Neural progenitor cell (in vitro differentiated cells): ENCODE data around the gene MAPK8. TPM values are rescaled to one million over a fixed set of nuclear protein-coding genes. Genes with fewer than 3 reads are reported as not detected.

Experiments used
- DNase-seq: peaks from one replicate; pipeline ENCODE4 v3.0.0-alpha.2; 2016; ENCODE audit warnings: low spot score
- H2AFZ ChIP-seq: fragments of 200-600 bp; sonication (generic); replicated peaks from 2 replicates; pipeline ENCODE4 v1.6.1; 2016; ENCODE audit warnings: antibody characterized with exemption
- H3F3A ChIP-seq: fragments of 200-600 bp; sonication (generic); 2 replicates; pipeline ENCODE4 v1.6.1; 2016; ENCODE audit warnings: antibody characterized with exemption, low read depth
- H3K27ac ChIP-seq: fragments of 200-600 bp; sonication (generic); 2 replicates; pipeline ENCODE4 v1.5.1; 2016; ENCODE audit warnings: mild to moderate bottlenecking
- H3K27me3 ChIP-seq: fragments of 200-600 bp; sonication (generic); 2 replicates; pipeline ENCODE4 v1.6.1; 2016; ENCODE audit warnings: mild to moderate bottlenecking, moderate library complexity
- H3K36me3 ChIP-seq: fragments of 200-600 bp; sonication (generic); 2 replicates; pipeline ENCODE4 v1.5.1; 2016
- H3K4me1 ChIP-seq: fragments of 200-600 bp; sonication (generic); 2 replicates; pipeline ENCODE4 v1.6.1; 2016; ENCODE audit warnings: mixed run types
- H3K4me2 ChIP-seq: fragments of 200-600 bp; sonication (generic); 2 replicates; pipeline ENCODE4 v1.6.1; 2016
- H3K4me3 ChIP-seq: fragments of 200-600 bp; sonication (generic); 2 replicates; pipeline ENCODE4 v1.5.1; 2016
- H3K79me2 ChIP-seq: fragments of 200-600 bp; sonication (generic); 2 replicates; pipeline ENCODE4 v1.6.1; 2016; ENCODE audit warnings: low read depth
- H3K9ac ChIP-seq: fragments of 200-600 bp; sonication (generic); 2 replicates; pipeline ENCODE4 v1.6.1; 2016
- H3K9me3 ChIP-seq: fragments of 200-600 bp; sonication (generic); 2 replicates; pipeline ENCODE4 v1.5.1; 2016; ENCODE audit warnings: low read depth
- H4K20me1 ChIP-seq: fragments of 200-600 bp; sonication (generic); 2 replicates; pipeline ENCODE4 v1.6.1; 2016; ENCODE audit warnings: low read depth
- H3K27ac Mint-ChIP-seq: 3 replicates; pipeline ENCODE4 v1.8.0; 2021; ENCODE audit warnings: mixed read lengths
- H3K27me3 Mint-ChIP-seq: 2 replicates; pipeline ENCODE4 v1.8.0; 2022; ENCODE audit warnings: low read depth, mild to moderate bottlenecking, inconsistent platforms, moderate library complexity, mixed read lengths; ENCODE audit not compliant: insufficient read depth
- H3K36me3 Mint-ChIP-seq: 3 replicates; pipeline ENCODE4 v1.8.0; 2021; ENCODE audit warnings: mixed read lengths
- H3K4me1 Mint-ChIP-seq: 3 replicates; pipeline ENCODE4 v1.8.0; 2021; ENCODE audit warnings: mixed read lengths
- H3K4me3 Mint-ChIP-seq: 3 replicates; pipeline ENCODE4 v1.8.0; 2021; ENCODE audit warnings: mild to moderate bottlenecking, moderate library complexity, mixed read lengths
- H3K9me3 Mint-ChIP-seq: 3 replicates; pipeline ENCODE4 v1.8.0; 2020; ENCODE audit warnings: mixed read lengths
- EZH2 ChIP-seq: fragments of 200-600 bp; sonication (generic); IDR thresholded peaks from 2 replicates; pipeline ENCODE4 v1.6.1; 2017; ENCODE audit warnings: antibody characterized with exemption, mild to moderate bottlenecking, moderate library complexity
- EZH2phosphoT487 ChIP-seq: fragments of 200-600 bp; sonication (generic); IDR thresholded peaks from 2 replicates; pipeline ENCODE4 v1.6.1; 2017; ENCODE audit warnings: antibody characterized with exemption
- total RNA-seq: library from RNA; depleted of rRNA; stranded (reverse); fragments of >200 nt; gene quantifications from 2 replicates; pipeline ENCODE4 v1.2.3, GENCODE V29; 2015; ENCODE audit warnings: low replicate concordance
- TF ChIP-seq, protein P1 (sequence below): fragments of 200-600 bp; sonication (generic); IDR thresholded peaks from 2 replicates; pipeline ENCODE4 v1.5.1; 2017; ENCODE audit warnings: antibody characterized with exemption, mild to moderate bottlenecking

The MAPK8 gene
- total RNA-seq, 1 donor from 2014 or later, result 166 TPM

DNA sequence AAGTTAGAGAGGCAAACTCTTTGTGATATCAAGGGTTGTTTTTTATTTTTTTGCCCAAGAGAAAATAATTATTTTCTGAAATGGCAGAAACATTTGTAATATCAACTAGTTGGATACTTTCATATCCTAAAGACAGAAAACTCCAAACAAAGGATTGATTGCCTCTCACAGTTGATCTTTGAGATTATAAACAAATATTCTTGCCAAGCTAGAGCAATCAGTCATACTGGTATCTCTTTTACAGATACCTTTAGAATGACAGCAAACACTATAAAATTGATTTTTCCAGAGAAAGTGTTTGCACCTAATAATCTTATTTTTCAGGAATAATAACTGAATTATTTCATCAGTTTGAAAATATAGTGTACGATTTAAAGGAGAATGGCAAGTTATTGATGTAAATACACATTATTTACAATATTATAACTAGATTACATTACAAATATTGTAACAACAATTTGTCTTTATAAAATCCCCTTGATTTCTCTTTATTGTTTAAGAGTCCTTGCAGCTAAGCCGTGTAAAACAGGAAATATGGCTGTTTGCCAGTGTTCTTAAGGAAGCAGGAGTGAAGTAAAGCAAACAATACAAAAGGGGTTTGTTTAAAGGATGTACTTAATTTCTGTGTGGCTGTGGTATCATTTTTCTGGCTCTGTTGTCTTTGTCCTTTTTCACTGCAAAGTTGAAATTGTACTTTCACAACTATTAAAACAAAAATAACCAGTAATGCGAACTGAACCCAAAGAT, 58.4 kb downstream of the MAPK8 start:
- TF ChIP-seq, protein P1, sequence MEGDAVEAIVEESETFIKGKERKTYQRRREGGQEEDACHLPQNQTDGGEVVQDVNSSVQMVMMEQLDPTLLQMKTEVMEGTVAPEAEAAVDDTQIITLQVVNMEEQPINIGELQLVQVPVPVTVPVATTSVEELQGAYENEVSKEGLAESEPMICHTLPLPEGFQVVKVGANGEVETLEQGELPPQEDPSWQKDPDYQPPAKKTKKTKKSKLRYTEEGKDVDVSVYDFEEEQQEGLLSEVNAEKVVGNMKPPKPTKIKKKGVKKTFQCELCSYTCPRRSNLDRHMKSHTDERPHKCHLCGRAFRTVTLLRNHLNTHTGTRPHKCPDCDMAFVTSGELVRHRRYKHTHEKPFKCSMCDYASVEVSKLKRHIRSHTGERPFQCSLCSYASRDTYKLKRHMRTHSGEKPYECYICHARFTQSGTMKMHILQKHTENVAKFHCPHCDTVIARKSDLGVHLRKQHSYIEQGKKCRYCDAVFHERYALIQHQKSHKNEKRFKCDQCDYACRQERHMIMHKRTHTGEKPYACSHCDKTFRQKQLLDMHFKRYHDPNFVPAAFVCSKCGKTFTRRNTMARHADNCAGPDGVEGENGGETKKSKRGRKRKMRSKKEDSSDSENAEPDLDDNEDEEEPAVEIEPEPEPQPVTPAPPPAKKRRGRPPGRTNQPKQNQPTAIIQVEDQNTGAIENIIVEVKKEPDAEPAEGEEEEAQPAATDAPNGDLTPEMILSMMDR, result no peak
- TF ChIP-seq EZH2 (no peak), EZH2phosphoT487 (no peak)
- H3K27me3 Mint-ChIP-seq, result no peaks in the 10 kb centered on the region
- H3K4me3 Mint-ChIP-seq, result no peak overlapping the region
- no peak overlapping the region for H2AFZ ChIP-seq
- peaks cover 32% of the 10 kb centered on the region for H4K20me1 ChIP-seq
- no peak overlapping the region for H3K27ac ChIP-seq
- no peak overlapping the region for H3K4me3 ChIP-seq
- peaks cover 3% of the 10 kb centered on the region for H3K36me3 Mint-ChIP-seq
- H3K4me1 Mint-ChIP-seq, result peaks cover 4% of the 10 kb centered on the region
- DNase-seq, result no peak
- H3K27me3 ChIP-seq, result no peaks in the 10 kb centered on the region
- H3K9me3 Mint-ChIP-seq, result peaks cover 9% of the 10 kb centered on the region
- no peaks in the 10 kb centered on the region for H3K9me3 ChIP-seq
- H3K36me3 ChIP-seq, result no peaks in the 10 kb centered on the region
- H3F3A ChIP-seq, result peaks cover 4% of the 10 kb centered on the region
- H3K9ac ChIP-seq, result no peak overlapping the region
- H3K4me1 ChIP-seq, result peaks cover 3% of the 10 kb centered on the region
- H3K79me2 ChIP-seq, result peaks cover 96% of the 10 kb centered on the region
- no peak overlapping the region for H3K27ac Mint-ChIP-seq
- no peak overlapping the region for H3K4me2 ChIP-seq

DNA sequence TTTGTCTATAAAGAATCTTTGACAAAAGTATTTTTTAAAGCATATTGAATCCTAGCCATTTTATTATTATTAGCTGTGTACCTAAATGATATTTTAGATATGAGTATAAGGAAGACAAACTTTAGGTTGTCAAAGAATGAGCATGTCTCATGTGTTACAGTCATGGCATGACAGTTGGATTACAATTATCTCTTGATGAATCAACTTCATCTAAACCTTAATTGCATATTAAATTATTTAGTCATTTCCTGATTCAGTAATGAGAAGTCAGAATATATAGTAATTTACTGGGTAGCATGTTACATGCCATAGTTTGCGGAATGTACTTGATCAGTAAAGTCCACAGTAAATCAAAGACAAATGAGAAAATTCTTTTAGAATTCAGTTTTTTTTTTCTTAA, 59.2 kb downstream of the MAPK8 start:
- peaks cover 4% of the 10 kb centered on the region for H3F3A ChIP-seq
- no peaks in the 10 kb centered on the region for H3K9me3 ChIP-seq
- H3K9me3 Mint-ChIP-seq, result peaks cover 9% of the 10 kb centered on the region
- DNase-seq, result no peak
- peaks cover 4% of the 10 kb centered on the region for H3K4me1 Mint-ChIP-seq
- no peaks in the 10 kb centered on the region for H3K27me3 ChIP-seq
- no peak overlapping the region for H3K4me3 ChIP-seq
- H3K27me3 Mint-ChIP-seq, result no peaks in the 10 kb centered on the region
- H3K36me3 ChIP-seq, result no peaks in the 10 kb centered on the region
- no peak overlapping the region for H3K4me2 ChIP-seq
- TF ChIP-seq, protein P1, result no peak
- TF ChIP-seq EZH2phosphoT487 (no peak), EZH2 (no peak)
- no peak overlapping the region for H3K4me3 Mint-ChIP-seq
- peaks cover 28% of the 10 kb centered on the region for H4K20me1 ChIP-seq
- H3K27ac Mint-ChIP-seq, result no peak overlapping the region
- H3K4me1 ChIP-seq, result peaks cover 3% of the 10 kb centered on the region
- peaks cover 3% of the 10 kb centered on the region for H3K36me3 Mint-ChIP-seq
- no peak overlapping the region for H3K9ac ChIP-seq
- no peak overlapping the region for H2AFZ ChIP-seq
- peaks cover 96% of the 10 kb centered on the region for H3K79me2 ChIP-seq
- no peak overlapping the region for H3K27ac ChIP-seq

DNA sequence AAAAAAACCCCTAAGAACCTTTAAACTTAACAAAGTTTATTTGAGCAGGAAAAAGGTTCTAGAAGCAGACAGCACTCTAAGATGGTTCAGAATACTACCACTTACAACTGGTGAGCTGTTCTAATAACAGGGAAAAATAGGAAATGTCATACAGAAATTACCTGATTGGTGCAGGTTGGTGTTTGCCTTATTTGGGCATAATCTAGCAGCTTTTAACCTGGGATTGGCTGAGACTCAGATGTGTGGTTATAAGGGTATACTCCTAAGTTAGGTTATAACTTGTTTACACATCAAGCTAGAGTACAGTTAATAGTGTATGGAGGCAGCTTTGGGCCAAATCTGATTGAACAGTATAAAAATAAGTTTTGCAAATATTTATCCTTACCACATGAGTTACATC, 59.8 kb downstream of the MAPK8 start:
- TF ChIP-seq EZH2phosphoT487, result no peak
- TF ChIP-seq EZH2, result no peak
- TF ChIP-seq, protein P1, result no peak
- H3K27me3 Mint-ChIP-seq, result no peaks in the 10 kb centered on the region
- no peak overlapping the region for H3K4me2 ChIP-seq

More for the DNA sequence above, 59.8 kb downstream of the MAPK8 start:
- Histone ChIP-seq H3K4me3 (no peak overlapping the region), H3K27ac (no peak overlapping the region), H3K27me3 (no peaks in the 10 kb centered on the region), H3K79me2 (peaks cover 96% of the 10 kb centered on the region), H3K9me3 (no peaks in the 10 kb centered on the region), H3K36me3 (no peaks in the 10 kb centered on the region), H4K20me1 (peaks cover 23% of the 10 kb centered on the region), H3K4me1 (peaks cover 3% of the 10 kb centered on the region), H3K9ac (no peak overlapping the region), H3F3A (peaks cover 4% of the 10 kb centered on the region), H2AFZ (no peak overlapping the region)
- Mint-ChIP-seq H3K4me1 (peaks cover 4% of the 10 kb centered on the region), H3K36me3 (peaks cover 3% of the 10 kb centered on the region), H3K9me3 (peaks cover 9% of the 10 kb centered on the region), H3K4me3 (no peak overlapping the region), H3K27ac (no peak overlapping the region)
- no peak for DNase-seq
